Measurements from ENCODE around the gene AGR3.
"Not testable (repeated sequence)": the region's sequence is repeated elsewhere in the genome, so short reads cannot be mapped to it uniquely, and the experiment has no call there.

Gene AGR3

DNA sequence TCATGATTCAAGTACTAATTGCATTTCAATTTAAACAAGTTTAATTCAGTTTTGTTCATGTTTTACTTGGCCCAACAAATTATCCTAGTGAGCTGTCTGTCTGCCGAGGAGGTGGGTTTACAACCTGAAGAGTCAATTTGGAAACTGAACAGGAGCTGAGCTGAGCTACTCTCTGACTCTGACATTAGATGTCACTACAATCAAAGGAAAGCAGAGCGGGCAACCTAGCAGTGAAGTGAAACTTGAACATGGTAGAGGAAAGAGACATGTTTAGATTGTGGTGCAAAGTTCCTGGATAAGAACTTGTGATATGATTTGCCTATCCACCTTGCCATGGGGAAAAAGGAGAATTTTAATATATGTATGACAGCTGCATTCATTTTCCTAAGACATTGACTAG lies 9.6 kb upstream of the AGR3 start:
- no peak for DNase-seq

- DNase-seq, result no peak
Observed at GRCh38 chr7:16889851-16890415, 8.2 kb upstream of the AGR3 start.

- no peak for DNase-seq
Observed at GRCh38 chr7:16889305-16889704, 7.5 kb upstream of the AGR3 start.

- no peak for DNase-seq
Observed at GRCh38 chr7:16883918-16884317, 2.1 kb upstream of the AGR3 start.

DNA sequence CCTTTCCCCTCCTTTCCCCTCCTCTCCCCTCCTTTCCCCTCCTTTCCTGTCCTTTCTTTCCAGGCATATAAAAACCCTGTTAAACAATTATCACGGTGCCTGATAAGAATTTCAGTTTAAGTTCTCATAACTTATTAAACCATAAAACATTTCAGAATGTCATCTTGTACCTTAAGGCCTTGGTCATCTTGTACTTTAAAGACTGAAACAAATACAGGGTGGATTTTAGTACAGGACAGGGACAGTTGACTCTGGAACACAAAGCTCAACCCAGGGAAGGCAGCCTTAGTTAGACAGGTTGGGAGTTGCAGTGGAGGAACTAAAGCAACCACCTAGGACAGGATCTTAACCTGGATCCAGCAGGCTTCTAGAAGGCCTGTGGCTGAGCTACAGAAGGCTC lies 1.2 kb downstream of the AGR3 start:
- no peak for DNase-seq

DNA sequence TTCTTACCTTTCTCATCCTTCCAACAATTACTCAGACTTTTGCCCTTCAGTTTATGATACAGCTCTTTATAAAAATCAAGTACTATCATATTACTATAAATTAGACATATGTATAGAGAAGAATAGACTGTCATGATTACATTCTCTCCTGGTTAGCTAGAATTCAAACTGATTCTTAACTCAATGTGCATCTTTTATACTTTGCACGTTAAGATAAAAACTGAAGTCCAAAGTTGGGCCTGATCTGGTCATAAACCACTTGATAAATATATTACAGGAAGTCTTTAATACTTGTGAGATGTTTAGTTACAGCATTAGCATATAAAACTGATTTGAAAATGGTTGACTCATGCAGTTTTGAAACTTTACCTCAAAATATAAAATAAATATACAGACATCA lies 2.6 kb downstream of the AGR3 start:
- DNase-seq, result no peak

- no peak for DNase-seq
Observed at GRCh38 chr7:16875861-16876260, 5.9 kb downstream of the AGR3 start.

DNA sequence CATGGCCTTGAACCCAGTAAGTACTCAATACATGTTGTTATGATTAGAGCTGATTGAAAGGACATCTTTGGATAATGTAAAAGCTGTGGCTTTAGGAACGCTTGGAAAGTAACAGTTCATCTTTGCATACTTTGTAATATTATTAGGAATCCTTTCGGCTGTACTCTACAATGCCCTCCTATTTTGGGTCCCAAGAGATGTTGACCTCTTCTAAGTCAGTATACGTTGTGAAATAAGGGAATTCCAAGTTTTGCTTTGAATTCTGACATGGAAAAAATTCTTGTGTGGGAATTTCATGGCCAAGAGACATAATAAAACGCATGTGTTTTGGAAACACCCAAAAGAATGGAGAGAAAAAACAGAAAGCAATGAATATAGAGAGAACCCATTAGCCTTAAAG lies 7.7 kb downstream of the AGR3 start:
- DNase-seq, result no peak

GRCh38 chr7:16867328-16867727 lies 14.5 kb downstream of the AGR3 start:
- no peak for DNase-seq

- DNase-seq, result not testable (repeated sequence)
Observed at GRCh38 chr7:16853189-16853588, 28.6 kb downstream of the AGR3 start.

- no peak for DNase-seq
Observed at GRCh38 chr7:16851829-16852228, 30.0 kb downstream of the AGR3 start.

DNA sequence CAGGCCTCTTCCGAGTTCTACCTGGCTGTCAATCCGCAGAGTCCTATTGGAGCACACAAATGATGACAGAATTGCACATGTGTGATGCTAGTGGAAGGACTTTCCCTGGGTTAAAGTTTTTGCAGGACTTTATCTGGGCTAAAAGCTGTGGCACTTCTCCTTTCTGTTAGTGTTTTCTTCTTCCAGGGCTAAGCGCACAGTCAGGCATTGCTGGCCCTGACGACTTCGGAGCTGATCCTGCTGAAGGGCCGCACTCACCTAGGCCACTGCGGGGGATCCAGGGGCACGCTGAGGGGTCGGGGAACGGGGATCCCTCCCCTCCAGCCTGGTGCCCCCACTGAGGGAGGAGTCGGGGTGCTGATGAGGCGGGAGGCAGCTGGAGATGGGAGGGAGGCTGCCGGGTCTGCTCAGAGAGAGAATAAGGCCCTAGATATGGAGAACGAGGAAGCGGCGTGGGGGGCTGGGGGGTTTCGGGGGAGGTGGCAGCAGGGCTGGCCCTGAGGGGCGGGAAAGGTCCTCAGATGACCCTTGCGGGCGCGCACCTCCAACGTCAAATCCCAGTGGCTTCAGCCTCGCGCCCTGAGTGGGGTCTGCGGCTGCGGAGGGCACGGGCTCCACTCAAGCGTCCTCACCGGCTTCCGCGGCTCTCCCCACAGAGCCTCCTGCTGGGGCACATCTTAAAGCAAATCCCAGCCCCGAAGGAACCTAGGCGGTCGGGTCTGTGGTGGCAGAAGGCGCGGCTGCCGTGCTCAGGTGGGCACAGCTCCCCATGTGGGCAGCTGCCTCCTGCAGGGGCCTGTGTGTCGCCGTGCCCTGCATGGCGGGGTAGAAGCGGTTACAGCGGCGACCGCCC lies 30.9 kb downstream of the AGR3 start:
- DNase-seq, result no peak

DNA sequence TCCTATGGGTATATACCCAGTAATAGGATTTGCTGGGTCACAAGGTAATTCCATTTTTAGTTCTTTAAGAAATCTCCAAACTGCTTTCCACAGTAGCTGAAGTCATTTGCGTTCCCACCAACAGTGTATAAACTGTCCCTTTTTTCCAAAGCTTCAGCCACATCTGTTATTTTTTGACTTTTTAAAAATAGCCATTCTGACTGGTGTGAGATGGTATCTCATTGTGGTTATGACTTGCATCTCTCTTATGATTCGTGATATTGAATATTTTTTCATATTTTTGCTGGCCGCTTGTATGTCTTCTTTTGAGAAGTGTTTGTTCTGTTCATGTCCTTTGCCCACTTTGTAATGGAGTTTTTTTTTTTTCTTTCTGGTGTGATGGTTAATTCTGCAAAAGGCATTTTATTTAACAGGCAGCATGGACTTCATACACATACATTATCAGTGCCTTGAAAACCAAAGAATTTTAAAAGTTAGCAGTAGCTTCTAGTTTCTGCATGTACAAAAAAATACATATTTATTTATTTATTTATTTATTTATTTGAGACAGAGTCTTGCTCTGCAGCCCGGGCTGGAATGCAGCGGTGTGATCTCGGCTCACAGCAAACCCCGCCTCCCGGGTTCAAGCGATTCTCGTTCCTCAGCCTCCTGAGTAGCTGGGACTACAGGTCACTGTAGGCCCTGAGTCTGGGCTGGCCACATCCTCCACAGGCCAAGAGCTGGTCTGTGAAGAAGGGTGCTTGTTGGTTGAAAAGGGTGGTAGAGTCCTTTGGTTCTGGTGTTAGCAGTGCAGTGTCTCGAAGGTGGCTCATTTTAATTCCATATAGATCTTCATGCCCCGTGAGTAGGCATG lies 32.3 kb downstream of the AGR3 start:
- no peak for DNase-seq

DNA sequence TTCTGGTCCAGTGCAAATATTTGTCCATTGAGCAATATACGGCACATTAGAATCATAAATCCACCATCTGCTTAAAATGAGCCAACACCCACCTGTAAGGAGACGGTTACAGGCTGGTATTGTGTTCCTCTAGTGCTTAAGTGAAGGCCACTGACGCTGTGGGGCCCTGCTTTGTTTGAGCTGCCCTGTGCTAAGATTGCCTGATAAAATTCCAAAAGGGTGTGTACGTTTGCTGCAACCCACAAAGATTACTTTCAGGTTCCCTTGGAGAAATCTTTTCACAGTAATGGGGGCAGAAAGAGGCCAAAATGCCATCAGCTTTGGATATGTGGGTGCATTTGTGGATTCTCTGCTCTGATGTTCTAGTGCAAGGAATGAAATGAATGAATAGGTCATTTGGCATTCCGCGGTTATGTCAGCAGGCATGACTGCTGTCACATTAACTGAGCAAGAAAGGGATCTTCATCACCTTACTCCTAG lies 34.4 kb downstream of the AGR3 start:
- no peak for DNase-seq

DNA sequence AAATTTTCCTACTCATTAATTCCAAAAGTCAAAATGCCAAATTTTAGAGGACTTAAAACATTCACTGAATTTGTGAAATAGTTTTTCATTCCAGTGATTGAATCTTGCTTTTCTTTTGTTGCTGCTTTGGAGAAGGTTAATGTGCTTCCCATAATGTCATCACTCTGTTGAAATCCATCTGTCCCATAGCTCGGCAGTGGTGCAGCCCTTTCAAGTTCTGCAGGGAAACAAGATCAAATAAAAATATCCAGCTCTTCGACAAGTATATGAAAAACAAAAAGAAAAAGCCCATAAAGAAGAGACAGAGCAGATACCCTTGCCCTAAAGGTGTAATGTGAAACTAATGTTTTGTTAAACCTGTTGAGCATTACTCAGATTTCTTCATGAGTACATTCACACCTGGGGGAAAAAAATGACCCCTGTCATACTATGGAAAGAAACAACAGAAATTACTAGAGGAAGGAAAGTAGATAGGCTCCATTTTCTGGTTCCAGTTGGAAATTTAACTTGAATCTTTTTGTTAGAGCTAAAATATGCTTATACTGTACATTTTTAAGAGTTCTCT lies 35.1 kb downstream of the AGR3 start:
- DNase-seq, result no peak

DNA sequence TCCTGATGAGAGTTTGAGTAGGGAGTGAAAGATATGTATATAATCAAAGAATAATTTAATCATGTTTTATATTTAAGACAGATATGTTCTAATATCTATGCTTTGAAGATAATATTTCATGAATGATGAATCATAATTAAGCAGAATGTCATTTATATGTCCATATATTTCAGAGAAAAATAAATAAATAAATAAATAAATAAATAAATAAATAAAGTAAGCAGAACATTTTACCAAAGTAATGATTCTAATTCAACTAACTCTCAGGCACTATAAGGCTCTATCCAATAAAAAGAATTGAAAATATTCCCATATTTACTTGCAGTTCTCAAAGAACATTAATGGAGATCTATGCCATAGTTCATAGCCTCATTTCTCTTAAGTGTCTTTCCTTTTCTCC lies 36.0 kb downstream of the AGR3 start:
- no peak for DNase-seq

- no peak for DNase-seq
Observed at GRCh38 chr7:16841681-16842080, 40.1 kb downstream of the AGR3 start.

DNA sequence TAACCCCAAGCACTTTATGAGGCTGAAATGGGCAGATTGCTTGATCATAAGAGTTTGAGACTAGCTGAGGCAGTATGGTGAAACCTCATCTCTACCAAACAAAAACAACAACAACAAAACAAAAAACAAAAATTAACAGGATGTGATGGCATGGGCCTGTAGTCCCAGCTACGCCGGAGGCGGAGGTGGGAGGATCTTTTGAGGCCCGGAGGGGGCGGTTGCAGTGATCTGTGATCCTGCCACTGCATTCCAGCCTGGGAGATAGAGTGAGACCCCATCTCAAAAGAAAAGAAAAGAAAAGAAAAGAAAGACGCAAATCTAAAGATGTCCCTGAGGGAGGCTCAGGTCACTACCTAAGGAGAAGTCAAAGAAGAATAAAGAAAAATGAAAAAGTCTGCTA lies 41.7 kb downstream of the AGR3 start:
- DNase-seq, result no peak

- DNase-seq, result no peak
Observed at GRCh38 chr7:16839646-16840045, 42.1 kb downstream of the AGR3 start.

DNA sequence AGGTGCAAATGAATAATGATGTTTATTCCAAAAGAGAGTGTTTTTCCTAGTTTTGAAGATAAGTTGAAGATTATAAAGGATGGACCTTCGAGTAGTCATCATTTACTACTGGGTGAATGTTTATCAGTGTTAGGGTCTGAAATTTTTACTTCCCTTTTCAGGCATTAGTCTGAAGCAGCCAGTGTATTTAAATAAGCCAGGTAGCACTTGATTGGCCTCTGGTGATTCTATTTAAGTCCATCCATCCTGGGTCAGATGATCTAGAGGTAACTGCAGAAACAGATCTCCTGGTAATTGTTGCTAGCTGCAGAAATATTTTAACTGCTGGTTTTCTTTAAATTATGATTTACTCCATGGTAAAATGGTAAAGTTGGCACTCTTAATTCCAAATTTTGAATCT lies 42.9 kb downstream of the AGR3 start:
- no peak for DNase-seq

- DNase-seq, result no peak
Observed at GRCh38 chr7:16838386-16838785, 43.4 kb downstream of the AGR3 start.

DNA sequence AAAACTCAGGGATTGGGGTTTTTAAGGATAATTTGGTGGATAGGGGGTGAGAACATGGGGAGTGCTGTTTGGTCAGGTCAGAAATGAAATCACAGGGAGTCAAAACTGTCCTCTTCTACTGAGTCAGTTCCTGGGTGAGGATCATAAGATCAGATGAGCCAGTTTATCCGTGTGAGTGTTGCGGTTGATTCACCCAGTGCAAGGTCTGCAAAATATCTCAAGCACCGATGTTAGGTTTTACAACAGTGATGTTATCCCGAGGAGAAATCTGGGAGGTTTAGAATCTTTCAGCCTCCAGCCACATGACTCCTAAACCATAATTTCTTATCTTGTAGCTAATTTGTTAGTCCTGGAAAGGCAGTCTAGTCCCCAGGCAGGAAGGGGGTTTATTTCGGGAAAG lies 45.3 kb downstream of the AGR3 start:
- no peak for DNase-seq

DNA sequence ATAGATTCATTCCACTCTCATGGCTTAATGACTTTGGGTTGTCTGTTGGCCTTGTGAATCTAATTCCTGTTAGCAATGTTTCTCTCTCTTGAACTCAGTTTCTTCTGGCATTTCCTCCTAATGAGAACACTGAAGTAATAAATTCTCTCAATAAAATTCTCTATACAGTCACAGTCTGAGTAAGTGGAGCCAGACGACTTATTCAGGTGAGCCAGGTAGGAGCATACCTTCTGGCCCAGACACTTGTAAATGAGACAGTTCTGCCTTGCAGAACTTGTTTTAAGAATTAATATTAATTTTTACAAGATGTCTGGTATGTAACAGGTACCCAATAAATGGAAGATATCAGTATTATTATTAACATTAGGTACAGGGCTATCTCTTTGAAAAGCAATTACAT lies 48.4 kb downstream of the AGR3 start:
- DNase-seq, result no peak
